HepG2 (cell line): Measurements from ENCODE around the gene DDIT4. TPM values are rescaled to one million over a fixed set of nuclear protein-coding genes. Genes with fewer than 3 reads are reported as not detected.

Experiments
- AGO2 ChIP-seq: fragments of 200-400 bp; formaldehyde crosslinking; optimal IDR thresholded peaks from 2 replicates; pipeline ENCODE3; 2017; ENCODE audit warnings: mild to moderate bottlenecking, low read depth, low read length, moderate library complexity
- BORCS8-MEF2B ChIP-seq: sonication (generic); formaldehyde crosslinking; IDR thresholded peaks from 2 replicates; pipeline ENCODE4 v1.8.0; 2022; ENCODE audit warnings: mild to moderate bottlenecking, missing genetic modification reagents
- CREM ChIP-seq, 2 experiments: sonication (generic) in 1 of 2; formaldehyde crosslinking in 1 of 2; IDR thresholded peaks; 2 replicates each; pipeline versions ENCODE4 v1.4.0 to v1.6.1; 2016 to 2020; ENCODE audit warnings: antibody characterized with exemption in 1 of 2, mild to moderate bottlenecking in 1 of 2, missing genetic modification reagents in 1 of 2
- FOXA3 ChIP-seq: IDR thresholded peaks from 2 replicates; pipeline ENCODE4 v1.6.1; 2016; ENCODE audit warnings: missing genetic modification reagents, missing compliant biosample characterization
- FOXC1 ChIP-seq: sonication (generic); formaldehyde crosslinking; IDR thresholded peaks from 2 replicates; pipeline ENCODE4 v1.8.0; 2022; ENCODE audit warnings: mild to moderate bottlenecking, missing genetic modification reagents, borderline replicate concordance
- GATA4 ChIP-seq: sonication (generic); IDR thresholded peaks from 2 replicates; pipeline ENCODE4 v1.6.1; 2016; ENCODE audit warnings: antibody characterized with exemption, low read depth, borderline replicate concordance
- KLF11 ChIP-seq: IDR thresholded peaks from 2 replicates; pipeline ENCODE4 v1.6.1; 2016; ENCODE audit warnings: missing compliant biosample characterization
- NFKB2 ChIP-seq: sonication (generic); formaldehyde crosslinking; IDR thresholded peaks from 2 replicates; pipeline ENCODE4 v1.4.0; 2020; ENCODE audit warnings: missing genetic modification reagents, borderline replicate concordance
- SATB2 ChIP-seq: sonication (generic); formaldehyde crosslinking; IDR thresholded peaks from 2 replicates; pipeline ENCODE4 v1.5.0; 2020; ENCODE audit warnings: missing genetic modification reagents
- SP5 ChIP-seq: IDR thresholded peaks from 2 replicates; pipeline ENCODE4 v1.6.1; 2016; ENCODE audit warnings: low read depth, borderline replicate concordance
- ZMYM3 ChIP-seq: sonication (generic); formaldehyde crosslinking; IDR thresholded peaks from 2 replicates; pipeline ENCODE4 v1.5.1; 2020; ENCODE audit warnings: mild to moderate bottlenecking, missing genetic modification reagents
- ZNF274 ChIP-seq: sonication (generic); formaldehyde crosslinking; IDR thresholded peaks from 2 replicates; pipeline ENCODE4 v1.5.1; 2020; ENCODE audit warnings: mild to moderate bottlenecking, missing genetic modification reagents
- ZNF335 ChIP-seq: sonication (generic); formaldehyde crosslinking; IDR thresholded peaks from 2 replicates; pipeline ENCODE4 v1.4.0; 2020; ENCODE audit warnings: missing genetic modification reagents
- ZNF343 ChIP-seq: sonication (generic); formaldehyde crosslinking; IDR thresholded peaks from 2 replicates; pipeline ENCODE4 v1.4.0; 2020; ENCODE audit warnings: mild to moderate bottlenecking, missing genetic modification reagents
- ZNF572 ChIP-seq: sonication (generic); formaldehyde crosslinking; IDR thresholded peaks from 2 replicates; pipeline ENCODE4 v1.5.1; 2020; ENCODE audit warnings: mild to moderate bottlenecking, missing genetic modification reagents
- ZNF768 ChIP-seq: sonication (generic); formaldehyde crosslinking; IDR thresholded peaks from 2 replicates; pipeline ENCODE4 v1.4.0; 2020; ENCODE audit warnings: missing genetic modification reagents
- ZNF776 ChIP-seq: sonication (generic); formaldehyde crosslinking; IDR thresholded peaks from 2 replicates; pipeline ENCODE4 v1.4.0; 2020; ENCODE audit warnings: mild to moderate bottlenecking, missing genetic modification reagents
- ZNF788 ChIP-seq: sonication (generic); formaldehyde crosslinking; IDR thresholded peaks from 2 replicates; pipeline ENCODE4 v1.5.0; 2020; ENCODE audit warnings: mild to moderate bottlenecking, missing genetic modification reagents, borderline replicate concordance
- ZNF83 ChIP-seq: sonication (generic); formaldehyde crosslinking; IDR thresholded peaks from 2 replicates; pipeline ENCODE4 v1.4.0; 2020; ENCODE audit warnings: missing genetic modification reagents, mild to moderate bottlenecking, borderline replicate concordance
- polyA plus RNA-seq, 8 experiments: library from polyadenylated mRNA; depleted of rRNA in 3 of 8; stranded (reverse) in 7 of 8; unstranded in 1 of 8; fragments of >200 nt; fragmentation: Illumina TruSeq in 4 of 8; extraction: Trizol in 4 of 8; gene quantifications; 2 replicates each; pipeline versions ENCODE4 v1.2.1 to v1.2.3, GENCODE V29; 2011 to 2016; ENCODE audit warnings: low read depth in 4 of 8, missing spikeins in 1 of 8, mixed read lengths in 1 of 8; ENCODE audit not compliant: insufficient read depth in 1 of 8
- total RNA-seq, 5 experiments: library from RNA; depleted of rRNA; stranded (reverse); fragments of >200 nt; fragmentation: Illumina TruSeq; extraction: Trizol; gene quantifications; 2 replicates each; pipeline ENCODE4 v1.2.3, GENCODE V29; 2016; ENCODE audit warnings: low read depth in 1 of 5
- TF ChIP-seq, protein P1 (sequence below): IDR thresholded peaks from 2 replicates; pipeline ENCODE4 v1.6.1; 2016; ENCODE audit warnings: missing compliant biosample characterization, missing genetic modification reagents, borderline replicate concordance
- TF ChIP-seq, protein P2 (sequence below): sonication (generic); formaldehyde crosslinking; IDR thresholded peaks from 2 replicates; pipeline ENCODE4 v1.8.0; 2022; ENCODE audit warnings: mild to moderate bottlenecking, missing genetic modification reagents, moderate library complexity
- TF ChIP-seq, protein P3 (sequence below): sonication (generic); formaldehyde crosslinking; IDR thresholded peaks from 2 replicates; pipeline ENCODE4 v1.4.0; 2020; ENCODE audit warnings: missing genetic modification reagents, low read depth, mild to moderate bottlenecking, borderline replicate concordance
- TF ChIP-seq, protein P4 (sequence below): IDR thresholded peaks from 2 replicates; pipeline ENCODE4 v1.6.1; 2016

DDIT4 gene
- total and polyA plus RNA-seq, 2 of the 13 experiments (the other 11 are each of a cell fraction or from before 2014, with no cell fraction given), result 35.6 to 40.7 TPM

DNA sequence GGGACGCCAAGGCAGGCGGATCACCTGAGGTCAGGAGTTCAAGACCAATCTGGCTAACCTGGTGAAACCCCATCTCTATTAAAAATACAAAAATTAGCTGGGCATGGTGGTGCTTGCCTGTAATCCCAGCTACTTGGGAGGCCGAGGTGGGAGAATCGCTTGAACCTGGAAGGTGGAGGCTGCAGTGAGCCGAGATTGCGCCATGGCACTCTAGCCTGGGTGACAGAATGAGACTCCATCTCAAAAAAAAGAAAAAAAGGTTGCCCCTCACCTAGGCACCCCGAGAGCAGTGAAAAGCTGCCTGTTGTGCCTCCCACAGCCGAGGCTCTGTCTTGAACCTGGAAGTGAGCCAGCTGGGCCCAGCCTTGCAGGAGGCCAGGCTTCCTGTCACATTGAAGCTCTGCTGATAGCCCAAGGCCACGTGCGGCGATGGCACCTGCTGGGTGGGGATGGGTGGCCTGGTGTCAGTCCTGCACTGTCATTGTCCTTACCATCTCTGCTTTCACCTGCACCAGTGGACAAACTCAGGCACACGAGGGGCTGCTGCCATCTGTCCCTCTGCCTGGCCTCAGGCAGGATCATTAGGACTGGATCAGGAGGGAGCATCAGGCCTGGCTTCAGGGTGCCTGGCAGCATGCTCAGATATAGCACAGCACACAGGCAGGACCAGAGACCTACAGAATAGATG is 43.2 kb downstream of the DDIT4 start (continued):
- TF ChIP-seq, protein P1, sequence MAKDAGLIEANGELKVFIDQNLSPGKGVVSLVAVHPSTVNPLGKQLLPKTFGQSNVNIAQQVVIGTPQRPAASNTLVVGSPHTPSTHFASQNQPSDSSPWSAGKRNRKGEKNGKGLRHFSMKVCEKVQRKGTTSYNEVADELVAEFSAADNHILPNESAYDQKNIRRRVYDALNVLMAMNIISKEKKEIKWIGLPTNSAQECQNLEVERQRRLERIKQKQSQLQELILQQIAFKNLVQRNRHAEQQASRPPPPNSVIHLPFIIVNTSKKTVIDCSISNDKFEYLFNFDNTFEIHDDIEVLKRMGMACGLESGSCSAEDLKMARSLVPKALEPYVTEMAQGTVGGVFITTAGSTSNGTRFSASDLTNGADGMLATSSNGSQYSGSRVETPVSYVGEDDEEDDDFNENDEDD (CRISPR knock-in tag), result peak; percentile 96; the same call in 1 of the 2 replicates
- peak; percentile 81; the same call in 1 of the 2 replicates for TF ChIP-seq ZNF776 (CRISPR knock-in tag)
- TF ChIP-seq ZNF335, result peak; percentile 74; the same call in 1 of the 2 replicates
- peak; percentile 91; the same call in 1 of the 2 replicates for TF ChIP-seq ZNF788 (CRISPR knock-in tag)
- peak; percentile 96 for TF ChIP-seq NFKB2
- TF ChIP-seq, protein P2, sequence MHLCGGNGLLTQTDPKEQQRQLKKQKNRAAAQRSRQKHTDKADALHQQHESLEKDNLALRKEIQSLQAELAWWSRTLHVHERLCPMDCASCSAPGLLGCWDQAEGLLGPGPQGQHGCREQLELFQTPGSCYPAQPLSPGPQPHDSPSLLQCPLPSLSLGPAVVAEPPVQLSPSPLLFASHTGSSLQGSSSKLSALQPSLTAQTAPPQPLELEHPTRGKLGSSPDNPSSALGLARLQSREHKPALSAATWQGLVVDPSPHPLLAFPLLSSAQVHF (CRISPR knock-in tag), result 0 out of 2 replicates have a peak, but pooled peaks have one; percentile 23
- peak; percentile 71; the same call in 1 of the 2 replicates for TF ChIP-seq ZNF274 (CRISPR knock-in tag)
- 0 out of 2 replicates have a peak, but pooled peaks have one; percentile 88 for TF ChIP-seq SATB2
- TF ChIP-seq ZNF572, result no peak
- TF ChIP-seq ZNF343 (CRISPR knock-in tag), result 0 out of 2 replicates have a peak, but pooled peaks have one; percentile 25
- TF ChIP-seq BORCS8-MEF2B, result peak; percentile 52; the same call in 1 of the 2 replicates
- 0 out of 2 replicates have a peak, but pooled peaks have one; percentile 3 for TF ChIP-seq CREM (IDR thresholded peaks at IDR 0.05)
- TF ChIP-seq CREM (CRISPR knock-in tag; IDR thresholded peaks at IDR 0.05), result no peak
- 0 out of 2 replicates have a peak, but pooled peaks have one; percentile 66 for TF ChIP-seq KLF11 (CRISPR knock-in tag)
- peak; percentile 63; the same call in 1 of the 2 replicates for TF ChIP-seq FOXA3 (CRISPR knock-in tag)
- TF ChIP-seq FOXC1 (CRISPR knock-in tag), result peak; percentile 85
- TF ChIP-seq, protein P3, sequence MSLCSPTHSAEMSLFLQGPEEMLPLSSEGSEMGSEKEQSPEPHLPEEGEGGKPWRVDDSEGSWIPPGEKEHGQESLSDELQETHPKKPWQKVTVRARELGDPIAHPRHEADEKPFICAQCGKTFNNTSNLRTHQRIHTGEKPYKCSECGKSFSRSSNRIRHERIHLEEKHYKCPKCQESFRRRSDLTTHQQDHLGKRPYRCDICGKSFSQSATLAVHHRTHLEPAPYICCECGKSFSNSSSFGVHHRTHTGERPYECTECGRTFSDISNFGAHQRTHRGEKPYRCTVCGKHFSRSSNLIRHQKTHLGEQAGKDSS, result peak; percentile 58; the same call in 1 of the 2 replicates
- TF ChIP-seq AGO2, result no peak
- TF ChIP-seq, protein P4, sequence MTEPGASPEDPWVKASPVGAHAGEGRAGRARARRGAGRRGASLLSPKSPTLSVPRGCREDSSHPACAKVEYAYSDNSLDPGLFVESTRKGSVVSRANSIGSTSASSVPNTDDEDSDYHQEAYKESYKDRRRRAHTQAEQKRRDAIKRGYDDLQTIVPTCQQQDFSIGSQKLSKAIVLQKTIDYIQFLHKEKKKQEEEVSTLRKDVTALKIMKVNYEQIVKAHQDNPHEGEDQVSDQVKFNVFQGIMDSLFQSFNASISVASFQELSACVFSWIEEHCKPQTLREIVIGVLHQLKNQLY (CRISPR knock-in tag), result peak; percentile 73
- TF ChIP-seq GATA4, result no peak
- TF ChIP-seq SP5 (CRISPR knock-in tag), result peak; percentile 70; the same call in 1 of the 2 replicates
- peak; percentile 29; the same call in 1 of the 2 replicates for TF ChIP-seq ZNF83
- peak; percentile 87 for TF ChIP-seq ZMYM3 (CRISPR knock-in tag)
- peak; percentile 93 for TF ChIP-seq ZNF768 (CRISPR knock-in tag)
